Ishikawa (cell line): ENCODE results near the gene PNPLA3.

Source experiments
- CREB1 ChIP-seq: IDR thresholded peaks from 2 replicates; pipeline ENCODE4 v1.6.1; 2012; ENCODE audit warnings: low read depth
- EP300 ChIP-seq: IDR thresholded peaks from 2 replicates; pipeline ENCODE4 v1.6.1; 2012; ENCODE audit warnings: borderline replicate concordance
- MAX ChIP-seq: IDR thresholded peaks from 2 replicates; pipeline ENCODE4 v1.6.1; 2012
- TAF1 ChIP-seq: IDR thresholded peaks from 2 replicates; pipeline ENCODE4 v1.6.1; 2012; ENCODE audit warnings: low read depth, mild to moderate bottlenecking
- YY1 ChIP-seq: IDR thresholded peaks from 2 replicates; pipeline ENCODE4 v1.6.1; 2012; ENCODE audit warnings: low read depth

GRCh38 chr22:43976861-43977795 lies 53.5 kb downstream of the PNPLA3 start:
- TF ChIP-seq TAF1: no peak
- TF ChIP-seq EP300: no peak
- no peak for TF ChIP-seq YY1
- no peak for TF ChIP-seq CREB1
- no peak for TF ChIP-seq MAX
